Thyroid gland (tissue), 4 donors: ENCODE measurements around the gene MYPN. TPM values are rescaled to one million over a fixed set of nuclear protein-coding genes. Genes with fewer than 3 reads are reported as not detected.
A peak's percentile ranks its signal among the peaks of the same experiment; 100 is the strongest.
"Not testable (repeated sequence)": the region's sequence is repeated elsewhere in the genome, so short reads cannot be mapped to it uniquely, and the experiment has no call there.

Experiments used
- DNase-seq, 2 donors: peaks; one replicate each; pipeline ENCODE4 v3.0.0-alpha.2; 2019
- H3K27ac ChIP-seq, 3 donors: fragments of 200-600 bp; sonication (generic); 1 replicate in 2 of 3; 2 replicates in 1 of 3; pipeline ENCODE4 v1.5.1; 2016 to 2019; ENCODE audit warnings: mild to moderate bottlenecking in 1 of 3, moderate library complexity in 1 of 3
- H3K27me3 ChIP-seq: fragments of 200-600 bp; sonication (generic); one replicate; pipeline ENCODE4 v1.5.1; 2019
- H3K36me3 ChIP-seq, 2 donors: fragments of 200-600 bp; sonication (generic); one replicate each; pipeline ENCODE4 v1.5.1; 2016 to 2019
- H3K4me1 ChIP-seq, 2 donors: fragments of 200-600 bp; sonication (generic); one replicate each; pipeline ENCODE4 v1.5.1; 2017 to 2019
- H3K4me3 ChIP-seq, 3 donors: fragments of 200-600 bp; sonication (generic); replicated peaks in 1 of 3; 1 replicate in 2 of 3; 2 replicates in 1 of 3; pipeline ENCODE4 v1.5.1; 2016; ENCODE audit warnings: mild to moderate bottlenecking in 1 of 3
- H3K9me3 ChIP-seq: fragments of 200-600 bp; sonication (generic); one replicate; pipeline ENCODE4 v1.5.1; 2017
- CTCF ChIP-seq, 6 experiments: fragments of 200-600 bp in 3 of 6; fragments of 450-650 bp in 3 of 6; sonication (generic) in 3 of 6; IDR thresholded peaks; one replicate each; pipeline ENCODE4 v1.5.1; 2016 to 2019; ENCODE audit warnings: antibody characterized with exemption in 6 of 6, mild to moderate bottlenecking in 2 of 6, inconsistent platforms in 1 of 6, moderate library complexity in 1 of 6
- POLR2A ChIP-seq, 2 donors: fragments of 450-650 bp; IDR thresholded peaks; one replicate each; pipeline ENCODE4 v1.6.1; 2017; ENCODE audit warnings: antibody characterized with exemption in 2 of 2, mild to moderate bottlenecking in 2 of 2, moderate library complexity in 1 of 2
- WGBS, 2 donors: methylation state at CpG; one replicate each; pipeline ENCODE4 v1.1.5; 2017; 5-methylcytosine and 5-hydroxymethylcytosine counted together
- intact Hi-C: fragments of 100-400 bp; cut with DNase I; formaldehyde crosslinking; loops from one replicate; pipeline ENCODE4 v1.15.1; 2023
- total RNA-seq, 4 donors: library from RNA; depleted of rRNA; stranded (reverse); fragments of >200 nt; gene quantifications; one replicate each; pipeline ENCODE4 v1.2.3, GENCODE V29; 2016

Gene MYPN
- total RNA-seq, 4 donors from 2014 or later: 0.11 TPM; not detected in 3

GRCh38 chr10:68156373-68157185, 47.3 kb downstream of the MYPN start:
- intact Hi-C loops: loop anchor here (5.0 kb wide), 1 partner anchor 299 kb away; no protein-coding TSS in a partner anchor
- TF ChIP-seq POLR2A (IDR thresholded peaks at IDR 0.05) (no peak), CTCF (IDR thresholded peaks at IDR 0.05) (peak; percentile 53 to 72 (median 60))
- no peaks in the 10 kb centered on the region for H3K9me3 ChIP-seq
- H3K36me3 ChIP-seq: no peaks in the 10 kb centered on the region
- no peak overlapping the region for H3K4me3 ChIP-seq
- no peaks in the 10 kb centered on the region for H3K27me3 ChIP-seq
- H3K4me1 ChIP-seq: peaks cover 0 to 11% of the 10 kb centered on the region in 2 donors
- H3K27ac ChIP-seq: no peak overlapping the region
- peak; percentile 52 to 57 for DNase-seq
- 33 to 35% methylated on average over 11 of the region's 11 CpGs for WGBS, 2 donors

GRCh38 chr10:68157522-68157921, 48.2 kb downstream of the MYPN start:
- not testable (repeated sequence) for H3K4me3 ChIP-seq, DNase-seq, H3K27me3 ChIP-seq, H3K27ac ChIP-seq, H3K9me3 ChIP-seq, H3K36me3 ChIP-seq
- intact Hi-C loops: loop anchor here (5.0 kb wide), 1 partner anchor 300 kb away; no protein-coding TSS in a partner anchor
- H3K4me1 ChIP-seq: peaks cover 0 to 11% of the 10 kb centered on the region in 2 donors
- WGBS, 2 donors: 74% methylated on average over 7 of the region's 7 CpGs

GRCh38 chr10:68158031-68158430, 48.7 kb downstream of the MYPN start:
- WGBS, 2 donors: 84 to 85% methylated on average over 7 of the region's 7 CpGs
- intact Hi-C loops: loop anchor here (5.0 kb wide), 1 partner anchor 301 kb away; no protein-coding TSS in a partner anchor
- no peak for TF ChIP-seq POLR2A (IDR thresholded peaks at IDR 0.05)
- no peak for TF ChIP-seq CTCF (IDR thresholded peaks at IDR 0.05)

GRCh38 chr10:68163735-68164134, 54.4 kb downstream of the MYPN start:
- 48 to 76% methylated on average over 2 of the region's 2 CpGs for WGBS, 2 donors
- H3K27me3 ChIP-seq: no peaks in the 10 kb centered on the region
- H3K36me3 ChIP-seq: no peaks in the 10 kb centered on the region
- intact Hi-C loops: no loop called here
- H3K9me3 ChIP-seq: no peaks in the 10 kb centered on the region
- TF ChIP-seq POLR2A (IDR thresholded peaks at IDR 0.05): no peak
- TF ChIP-seq CTCF (IDR thresholded peaks at IDR 0.05): no peak
- H3K4me1 ChIP-seq: no peaks in the 10 kb centered on the region
- H3K27ac ChIP-seq: no peak overlapping the region
- H3K4me3 ChIP-seq: no peak overlapping the region
- DNase-seq: no peak

More at GRCh38 chr10:68158031-68158430, 48.7 kb downstream of the MYPN start:
- Histone ChIP-seq H3K4me3 (no peak overlapping the region), H3K36me3 (no peaks in the 10 kb centered on the region), H3K27me3 (no peaks in the 10 kb centered on the region), H3K27ac (no peak overlapping the region), H3K4me1 (peaks cover 0 to 11% of the 10 kb centered on the region in 2 donors), H3K9me3 (no peaks in the 10 kb centered on the region)
- DNase-seq: no peak

- H3K36me3 ChIP-seq: no peaks in the 10 kb centered on the region
- no peaks in the 10 kb centered on the region for H3K9me3 ChIP-seq
- no peaks in the 10 kb centered on the region for H3K4me1 ChIP-seq
- H3K4me3 ChIP-seq: no peak overlapping the region
- WGBS, 2 donors: 54 to 58% methylated on average over 3 of the region's 3 CpGs
- no peak for DNase-seq
- intact Hi-C loops: no loop called here
- H3K27ac ChIP-seq: no peak overlapping the region
- TF ChIP-seq CTCF (IDR thresholded peaks at IDR 0.05) (no peak), POLR2A (IDR thresholded peaks at IDR 0.05) (no peak)
- H3K27me3 ChIP-seq: no peaks in the 10 kb centered on the region
Observed at GRCh38 chr10:68165643-68166042, 56.4 kb downstream of the MYPN start.
